ENCODE results near the gene EEF2.
"Not testable (repeated sequence)": the region's sequence is repeated elsewhere in the genome, so short reads cannot be mapped to it uniquely, and the experiment has no call there.

EEF2 gene

DNA sequence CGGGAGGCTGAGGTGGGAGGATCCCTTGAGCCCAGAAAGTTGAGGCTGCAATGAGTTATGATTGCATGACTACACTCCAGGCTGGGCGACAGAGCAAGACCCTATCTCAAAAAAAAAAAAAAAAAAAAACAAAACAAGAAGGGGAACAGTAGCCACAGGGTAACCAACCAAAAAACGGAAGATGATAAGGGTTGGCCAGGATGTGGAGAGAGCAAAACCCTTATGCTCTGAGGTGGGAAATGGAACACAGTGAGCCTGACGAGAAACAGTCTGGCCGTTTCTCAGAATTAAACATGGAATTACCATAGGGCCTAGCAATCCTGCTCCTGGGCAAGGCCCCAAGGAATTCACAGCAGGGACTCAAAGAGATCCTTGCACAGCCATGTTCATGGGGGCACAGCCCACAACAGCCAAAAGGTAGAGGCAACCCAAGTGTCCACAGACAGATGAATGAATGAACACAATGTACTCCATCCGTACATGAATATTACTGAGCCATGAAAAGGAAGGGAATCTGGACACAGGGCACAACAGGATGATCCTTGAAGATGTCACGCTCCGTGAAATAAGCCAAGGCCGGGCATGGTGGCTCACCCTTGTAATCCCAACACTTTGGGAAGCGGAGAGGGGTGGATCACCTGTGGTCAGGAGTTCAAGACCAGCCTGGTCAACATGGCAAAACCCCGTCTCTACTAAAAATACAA lies 41.1 kb downstream of the EEF2 start:
- DNase-seq: peak; percentile 59

DNA sequence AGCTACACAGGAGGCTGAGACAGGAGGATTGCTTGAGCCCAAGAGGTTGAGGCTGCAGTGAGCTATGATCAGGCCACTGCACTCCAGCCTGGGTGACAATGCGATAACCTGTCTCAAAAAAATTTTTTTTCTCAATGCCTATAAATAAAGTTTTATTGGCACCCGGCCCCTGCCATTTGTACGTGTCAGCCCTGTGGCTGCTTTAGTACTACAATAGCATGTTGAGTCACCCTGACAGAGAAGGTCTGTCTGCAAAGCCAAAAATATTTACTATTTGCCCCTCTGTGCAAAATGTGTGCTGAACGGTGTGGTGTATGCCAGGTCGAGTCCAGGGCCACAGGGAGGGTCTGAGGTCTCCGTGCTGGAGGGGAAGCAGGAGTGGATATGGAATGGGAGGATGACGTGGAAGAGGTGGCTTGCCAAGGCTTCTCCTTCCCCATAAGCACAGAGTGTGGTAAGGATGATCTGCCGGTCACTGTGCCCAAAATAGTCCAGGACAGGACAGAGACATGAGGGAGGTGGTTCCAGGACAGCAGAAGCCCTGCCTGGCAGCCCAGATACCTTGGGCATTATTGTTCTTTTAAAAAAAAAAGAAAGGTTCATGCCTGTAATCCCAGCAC lies 42.4 kb downstream of the EEF2 start:
- no peak for DNase-seq

DNA sequence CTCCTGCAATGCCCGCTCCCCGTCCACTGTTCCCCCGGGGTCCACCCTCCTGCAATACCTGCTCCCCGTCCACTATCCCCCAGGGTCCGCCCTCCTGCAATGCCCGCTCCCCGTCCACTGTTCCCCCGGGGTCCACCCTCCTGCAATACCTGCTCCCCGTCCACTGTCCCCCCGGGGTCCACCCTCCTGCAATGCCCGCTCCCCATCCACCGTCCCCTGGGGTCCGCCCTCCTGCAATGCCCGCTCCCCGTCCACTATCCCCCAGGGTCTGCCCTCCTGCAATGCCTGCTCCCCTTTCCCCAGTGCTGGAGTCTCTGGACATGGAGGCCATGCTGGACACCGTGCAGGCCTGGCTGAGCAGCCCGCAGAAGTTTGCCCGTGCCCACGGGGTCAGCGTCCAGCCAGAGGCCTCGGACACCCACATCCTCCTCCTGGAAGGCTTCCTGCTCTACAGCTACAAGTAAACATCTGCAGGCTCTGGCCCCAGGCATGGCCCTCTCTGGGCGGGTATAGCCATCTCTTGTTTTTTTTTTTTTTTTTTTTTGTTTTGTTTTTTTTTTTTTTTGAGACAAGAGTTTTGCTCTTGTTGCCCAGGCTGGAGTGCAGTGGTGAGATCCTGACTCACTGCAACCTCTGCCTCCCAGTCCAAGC lies 46.8 kb downstream of the EEF2 start:
- not testable (repeated sequence) for DNase-seq

DNA sequence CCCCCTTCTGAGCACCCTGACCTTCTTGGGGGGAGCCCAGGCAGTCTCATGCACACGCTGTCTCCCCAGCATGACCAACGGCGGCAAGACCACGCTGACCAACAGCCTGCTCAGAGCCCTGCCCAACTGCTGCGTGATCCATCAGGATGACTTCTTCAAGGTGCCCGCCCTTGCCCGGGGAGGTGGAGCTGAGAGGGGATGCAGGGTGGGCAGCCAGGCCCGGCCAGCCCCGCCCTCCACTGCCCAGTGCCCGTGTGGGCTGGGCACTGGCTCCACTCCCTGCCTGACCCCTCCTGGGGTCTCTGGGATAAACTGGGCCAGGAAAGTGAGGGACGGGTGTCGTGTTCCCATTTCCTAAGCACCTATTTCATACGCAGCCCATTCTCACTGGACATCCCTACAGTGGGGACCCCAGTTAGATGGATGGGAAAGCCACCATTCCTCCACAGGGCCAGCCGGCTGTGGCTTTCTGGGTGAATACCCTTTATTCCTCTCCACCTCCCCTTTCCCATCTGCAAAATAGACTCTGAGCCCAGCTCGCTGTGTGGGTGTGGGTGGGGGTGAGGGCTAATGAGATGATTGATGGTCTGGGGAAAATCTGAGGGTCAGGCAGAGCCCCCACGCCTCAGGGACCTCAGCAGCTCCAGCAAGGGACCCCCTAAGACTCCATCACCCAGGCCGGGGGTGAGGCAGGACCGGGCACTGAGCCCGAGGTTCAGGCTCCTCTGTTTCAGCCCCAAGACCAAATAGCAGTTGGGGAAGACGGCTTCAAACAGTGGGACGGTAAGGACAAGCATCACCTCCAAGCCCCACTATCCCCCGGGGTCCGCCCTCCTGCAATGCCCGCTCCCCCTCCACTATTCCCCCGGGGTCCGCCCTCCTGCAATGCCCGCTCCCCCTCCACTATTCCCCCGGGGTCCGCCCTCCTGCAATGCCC lies 48.5 kb downstream of the EEF2 start:
- no peak for DNase-seq

DNA sequence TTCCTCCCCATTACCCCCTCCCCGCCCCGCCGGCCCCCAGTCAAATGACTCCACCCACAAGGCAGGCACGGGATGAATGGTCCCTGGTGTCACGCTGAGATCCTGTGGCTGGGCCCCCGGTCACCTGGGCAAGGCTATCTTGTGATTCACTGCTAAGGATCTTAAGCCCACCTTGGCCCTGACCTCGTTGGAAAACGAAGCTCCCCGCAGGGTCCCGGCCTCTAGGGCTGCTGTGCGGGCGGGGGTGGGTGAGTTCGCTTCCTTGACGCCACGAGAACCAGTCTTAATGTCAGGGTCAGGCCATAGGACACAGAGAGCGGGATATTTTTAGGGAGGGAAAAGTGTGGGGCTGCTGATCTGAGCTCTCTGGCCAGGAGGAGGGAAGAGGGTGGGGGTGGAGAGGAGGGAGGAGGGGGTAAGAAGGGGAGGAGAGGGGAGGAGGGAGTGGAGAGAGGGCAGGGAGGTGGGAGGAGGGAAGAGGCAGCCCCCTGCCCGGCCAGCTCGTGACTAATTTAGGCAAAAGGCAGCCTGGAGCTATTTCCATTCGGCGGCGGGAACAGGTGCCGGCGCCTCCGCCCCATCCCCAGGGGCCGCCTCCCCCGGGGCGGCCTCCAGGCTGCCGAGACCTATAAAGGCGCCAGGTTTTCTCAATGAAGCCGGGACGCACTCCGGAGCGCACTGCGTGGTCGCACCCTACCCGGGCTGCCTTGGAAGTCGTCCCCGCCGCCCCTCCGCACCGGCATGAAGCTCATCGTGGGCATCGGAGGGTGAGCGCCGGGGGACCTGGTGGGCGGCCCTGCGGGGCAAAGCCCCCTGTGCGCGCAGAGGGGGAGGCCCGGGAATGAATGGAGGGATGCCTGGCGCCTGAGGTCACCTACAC lies 52.1 kb downstream of the EEF2 start, which contains the start of gene NMRK2:
TSS of gene NMRK2 (plus strand) at position 139 of the 880 bp plus-strand sequence. CDS start at position 742, 603 bp downstream.
- no peak for DNase-seq

DNA sequence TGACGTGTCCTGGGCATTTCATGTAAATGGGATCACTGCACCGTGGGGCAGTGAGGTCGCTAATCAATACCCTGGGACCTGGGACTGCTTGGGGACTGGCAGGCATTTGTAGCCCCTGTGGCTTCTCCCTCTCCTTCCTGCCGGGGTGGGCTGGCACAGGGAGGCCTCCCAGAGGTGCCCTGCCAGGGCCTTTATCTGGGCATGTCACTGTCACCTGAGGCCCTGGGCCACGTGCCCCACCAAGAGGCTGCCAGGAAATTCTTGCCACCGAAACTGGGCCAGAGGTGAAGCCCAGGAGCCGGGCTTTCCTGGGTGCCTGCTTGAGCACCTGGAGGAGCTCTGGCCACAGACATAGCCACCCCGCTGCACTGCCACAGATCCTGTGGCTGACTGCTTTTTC lies 54.2 kb downstream of the EEF2 start:
- no peak for DNase-seq

Data from hematopoietic multipotent progenitor cell treated with erythropoietin and hydrocortisone succinate and interleukin-3 and kit ligand, for 6 days (in vitro differentiated cells).